HepG2 (cell line): Measurements from ENCODE around the gene RPL39. TPM values are rescaled to one million over a fixed set of nuclear protein-coding genes. Genes with fewer than 3 reads are reported as not detected.

Experiments
- ADNP ChIP-seq: sonication (generic); formaldehyde crosslinking; IDR thresholded peaks from 2 replicates; pipeline ENCODE4 v1.4.0; 2020; ENCODE audit warnings: missing genetic modification reagents
- MED8 ChIP-seq: sonication (generic); formaldehyde crosslinking; IDR thresholded peaks from 2 replicates; pipeline ENCODE4 v1.8.1; 2023; ENCODE audit warnings: mild to moderate bottlenecking, missing genetic modification reagents; ENCODE audit not compliant: insufficient replicate concordance
- MTA3 ChIP-seq: sonication (generic); formaldehyde crosslinking; IDR thresholded peaks from 2 replicates; pipeline ENCODE4 v1.4.0; 2020; ENCODE audit warnings: missing genetic modification reagents
- NR1H2 ChIP-seq: sonication (generic); formaldehyde crosslinking; IDR thresholded peaks from 2 replicates; pipeline ENCODE4 v1.8.1; 2022; ENCODE audit warnings: low read depth, missing genetic modification reagents, borderline replicate concordance
- PHF8 ChIP-seq: sonication (generic); formaldehyde crosslinking; IDR thresholded peaks from 2 replicates; pipeline ENCODE4 v1.5.0; 2020; ENCODE audit warnings: missing genetic modification reagents
- RAD21 ChIP-seq: fragments of 450-650 bp; formaldehyde crosslinking; IDR thresholded peaks from 2 replicates; pipeline ENCODE4 v1.5.0; 2020; ENCODE audit warnings: mild to moderate bottlenecking
- ZBED4 ChIP-seq: sonication (generic); formaldehyde crosslinking; IDR thresholded peaks from 2 replicates; pipeline ENCODE4 v1.4.0; 2020; ENCODE audit warnings: missing genetic modification reagents, borderline replicate concordance
- ZFYVE20 ChIP-seq: sonication (generic); formaldehyde crosslinking; IDR thresholded peaks from 2 replicates; pipeline ENCODE4 v1.8.0; 2023; ENCODE audit warnings: low read depth, mild to moderate bottlenecking, moderate library complexity, missing genetic modification reagents, borderline replicate concordance
- ZMAT5 ChIP-seq: sonication (generic); formaldehyde crosslinking; IDR thresholded peaks from 2 replicates; pipeline ENCODE4 v1.5.0; 2020; ENCODE audit warnings: mild to moderate bottlenecking, low read depth, missing genetic modification reagents, borderline replicate concordance
- ZMYM3 ChIP-seq: sonication (generic); formaldehyde crosslinking; IDR thresholded peaks from 2 replicates; pipeline ENCODE4 v1.5.1; 2020; ENCODE audit warnings: mild to moderate bottlenecking, missing genetic modification reagents
- ZNF382 ChIP-seq: sonication (generic); formaldehyde crosslinking; IDR thresholded peaks from 2 replicates; pipeline ENCODE4 v1.5.0; 2020; ENCODE audit warnings: missing genetic modification reagents, mild to moderate bottlenecking, borderline replicate concordance
- ZNF543 ChIP-seq: sonication (generic); formaldehyde crosslinking; IDR thresholded peaks from 2 replicates; pipeline ENCODE4 v1.4.0; 2020; ENCODE audit warnings: mild to moderate bottlenecking, missing genetic modification reagents
- ZNF556 ChIP-seq: sonication (generic); formaldehyde crosslinking; IDR thresholded peaks from 2 replicates; pipeline ENCODE4 v1.4.0; 2020; ENCODE audit warnings: mild to moderate bottlenecking, missing genetic modification reagents, borderline replicate concordance
- ZNF614 ChIP-seq: IDR thresholded peaks from 2 replicates; pipeline ENCODE4 v1.6.1; 2018; ENCODE audit warnings: missing biosample characterization, missing genetic modification reagents, inconsistent platforms, borderline replicate concordance
- ZNF660 ChIP-seq: sonication (generic); formaldehyde crosslinking; IDR thresholded peaks from 2 replicates; pipeline ENCODE4 v1.5.1; 2020; ENCODE audit warnings: mild to moderate bottlenecking, low read depth, missing genetic modification reagents, borderline replicate concordance
- ZNF790 ChIP-seq: sonication (generic); formaldehyde crosslinking; IDR thresholded peaks from 2 replicates; pipeline ENCODE4 v1.8.0; 2022; ENCODE audit warnings: missing genetic modification reagents, mild to moderate bottlenecking, borderline replicate concordance
- ZSCAN31 ChIP-seq: sonication (generic); formaldehyde crosslinking; IDR thresholded peaks from 2 replicates; pipeline ENCODE4 v1.5.0; 2020; ENCODE audit warnings: low read depth, mild to moderate bottlenecking, missing genetic modification reagents
- ZXDC ChIP-seq: sonication (generic); formaldehyde crosslinking; IDR thresholded peaks from 2 replicates; pipeline ENCODE4 v1.5.0; 2020; ENCODE audit warnings: mild to moderate bottlenecking, missing genetic modification reagents
- polyA plus RNA-seq, 8 experiments: library from polyadenylated mRNA; depleted of rRNA in 3 of 8; stranded (reverse) in 7 of 8; unstranded in 1 of 8; fragments of >200 nt; fragmentation: Illumina TruSeq in 4 of 8; extraction: Trizol in 4 of 8; gene quantifications; 2 replicates each; pipeline versions ENCODE4 v1.2.1 to v1.2.3, GENCODE V29; 2011 to 2016; ENCODE audit warnings: low read depth in 4 of 8, missing spikeins in 1 of 8, mixed read lengths in 1 of 8; ENCODE audit not compliant: insufficient read depth in 1 of 8
- total RNA-seq, 5 experiments: library from RNA; depleted of rRNA; stranded (reverse); fragments of >200 nt; fragmentation: Illumina TruSeq; extraction: Trizol; gene quantifications; 2 replicates each; pipeline ENCODE4 v1.2.3, GENCODE V29; 2016; ENCODE audit warnings: low read depth in 1 of 5
- TF ChIP-seq, protein P1 (sequence below): sonication (generic); IDR thresholded peaks from 2 replicates; pipeline ENCODE4 v1.6.1; 2016; ENCODE audit warnings: low read depth, borderline replicate concordance

RPL39 gene
- total and polyA plus RNA-seq, 2 of the 13 experiments (the other 11 are each of a cell fraction or from before 2014, with no cell fraction given) = 2,312 to 3,547 TPM

DNA sequence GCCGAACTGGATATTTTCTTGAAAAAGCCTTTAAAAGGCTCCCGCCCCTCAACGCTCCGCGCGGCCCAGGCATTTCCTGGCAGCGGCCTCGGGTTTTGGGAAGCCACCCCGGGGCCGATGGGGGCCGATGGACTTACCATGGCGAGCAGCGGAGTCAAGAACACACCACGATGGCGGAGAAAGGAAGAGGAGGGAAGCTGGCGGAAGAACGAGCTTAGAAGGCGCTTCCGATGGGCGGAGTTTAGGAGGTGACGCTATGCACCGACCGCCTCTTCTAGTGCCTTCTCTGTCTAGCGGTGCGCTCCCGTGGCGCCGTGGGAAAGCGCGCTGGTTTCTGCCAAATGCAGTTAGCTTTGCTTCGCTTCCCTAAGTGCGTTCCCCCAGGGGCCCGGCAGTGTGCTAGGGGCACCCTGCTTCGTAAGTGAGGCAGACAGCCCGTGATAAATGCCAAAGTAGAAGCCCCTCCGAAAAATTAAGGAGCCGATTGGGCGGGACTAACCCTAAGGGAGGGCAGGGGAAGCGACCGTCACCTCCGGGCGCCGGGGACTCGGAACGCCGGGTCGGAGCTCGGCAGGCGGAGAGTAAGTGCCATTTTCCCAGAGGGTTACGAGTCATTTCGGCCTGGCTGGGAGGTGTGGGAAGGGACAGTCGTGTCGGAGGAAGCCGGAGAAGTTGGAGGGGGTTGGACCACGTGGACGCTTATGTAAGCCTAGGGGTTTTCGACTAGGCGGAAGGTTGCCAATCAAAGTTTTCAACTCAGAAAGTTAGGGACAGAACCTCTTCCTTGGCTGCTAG is at the start of gene RPL39 (continued):
- no peak for TF ChIP-seq ZMAT5
- no peak for TF ChIP-seq ZBED4 (CRISPR knock-in tag)
- TF ChIP-seq ADNP (CRISPR knock-in tag) = no peak
- no peak for TF ChIP-seq ZNF543 (CRISPR knock-in tag)
- TF ChIP-seq MTA3 (CRISPR knock-in tag) = no peak
- no peak for TF ChIP-seq ZFYVE20 (CRISPR knock-in tag)
- TF ChIP-seq PHF8 (CRISPR knock-in tag) = peak; percentile 77
- no peak for TF ChIP-seq ZXDC (CRISPR knock-in tag)
- TF ChIP-seq, protein P1, sequence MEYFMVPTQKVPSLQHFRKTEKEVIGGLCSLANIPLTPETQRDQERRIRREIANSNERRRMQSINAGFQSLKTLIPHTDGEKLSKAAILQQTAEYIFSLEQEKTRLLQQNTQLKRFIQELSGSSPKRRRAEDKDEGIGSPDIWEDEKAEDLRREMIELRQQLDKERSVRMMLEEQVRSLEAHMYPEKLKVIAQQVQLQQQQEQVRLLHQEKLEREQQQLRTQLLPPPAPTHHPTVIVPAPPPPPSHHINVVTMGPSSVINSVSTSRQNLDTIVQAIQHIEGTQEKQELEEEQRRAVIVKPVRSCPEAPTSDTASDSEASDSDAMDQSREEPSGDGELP = no peak
- TF ChIP-seq ZNF660 = no peak
- TF ChIP-seq RAD21 = peak; percentile 5; the same call in 1 of the 2 replicates
- TF ChIP-seq ZSCAN31 (CRISPR knock-in tag) = no peak
- TF ChIP-seq ZNF382 (CRISPR knock-in tag) = no peak
- no peak for TF ChIP-seq ZNF614 (CRISPR knock-in tag)
- no peak for TF ChIP-seq ZMYM3 (CRISPR knock-in tag)
- no peak for TF ChIP-seq ZNF556
- TF ChIP-seq ZNF790 (CRISPR knock-in tag) = no peak
- no peak for TF ChIP-seq NR1H2
- TF ChIP-seq MED8 (CRISPR knock-in tag) = no peak
